IMR-90 (cell line): ENCODE results near the gene TADA2A. TPM values are rescaled to one million over a fixed set of nuclear protein-coding genes. Genes with fewer than 3 reads are reported as not detected.

ENCODE experiments used
- ATAC-seq: fragments of 200-7000 bp; cut with Tn5 transposase; 2 replicates; pipeline ENCODE4 v1.9.1; 2020; ENCODE audit warnings: low read depth, mild to moderate bottlenecking, moderate library complexity
- BruUV-seq: library from RNA; stranded (reverse); fragments of 400-500 nt; replicated peaks from 2 replicates; lab custom pipeline; 2021; lab: Mats Ljungman, UMichigan
- CTCF ChIA-PET: fragments of 300-600 bp; formaldehyde crosslinking; extraction: SDS; loops from one replicate; lab custom pipeline; 2021; ENCODE audit warnings: antibody characterized with exemption; lab: Yijun Ruan, JAX
- POLR2A ChIA-PET: fragments of 300-600 bp; sonication (Branson Sonifier 250); formaldehyde crosslinking; loops from one replicate; lab custom pipeline; 2022; ENCODE audit warnings: antibody characterized with exemption; ENCODE audit not compliant: unreplicated experiment; lab: Charles Lee
- DNase-seq: peaks from one replicate; pipeline ENCODE4 v3.0.0; 2013
- H2AFZ ChIP-seq: replicated peaks from 2 replicates; pipeline ENCODE3; 2013; ENCODE audit warnings: low read length, mild to moderate bottlenecking; ENCODE audit not compliant: poor library complexity
- H2AK5ac ChIP-seq: 2 replicates; pipeline ENCODE4 v1.6.1; 2013; ENCODE audit warnings: low read depth, low read length, inconsistent platforms
- H2AK9ac ChIP-seq: replicated peaks from 2 replicates; pipeline ENCODE3; 2013; ENCODE audit warnings: mild to moderate bottlenecking, low read depth, low read length, moderate library complexity; ENCODE audit not compliant: poor library complexity
- H2BK120ac ChIP-seq: 2 replicates; pipeline ENCODE4 v1.6.1; 2013; ENCODE audit warnings: low read depth, low read length, inconsistent platforms
- H2BK15ac ChIP-seq: 3 replicates; pipeline ENCODE4 v1.6.1; 2013; ENCODE audit warnings: low read depth, low read length, inconsistent platforms
- H2BK20ac ChIP-seq: 2 replicates; pipeline ENCODE4 v1.6.1; 2013; ENCODE audit warnings: low read depth, mild to moderate bottlenecking, inconsistent platforms, low read length, moderate library complexity
- H2BK5ac ChIP-seq: 2 replicates; pipeline ENCODE4 v1.6.1; 2013; ENCODE audit warnings: mild to moderate bottlenecking, low read depth, low read length, inconsistent platforms; ENCODE audit not compliant: poor library complexity, severe bottlenecking
- H3K14ac ChIP-seq: replicated peaks from 2 replicates; pipeline ENCODE4 v1.6.1; 2013; ENCODE audit warnings: low read depth, low read length, inconsistent platforms
- H3K18ac ChIP-seq: 2 replicates; pipeline ENCODE4 v1.6.1; 2013; ENCODE audit warnings: low read depth, low read length, control low read depth
- H3K23ac ChIP-seq: 2 replicates; pipeline ENCODE4 v1.6.1; 2013; ENCODE audit warnings: low read depth, low read length, inconsistent platforms
- H3K27ac ChIP-seq: 2 replicates; pipeline ENCODE4 v1.5.1; 2013; ENCODE audit warnings: mild to moderate bottlenecking, control low read depth, low read length; ENCODE audit not compliant: insufficient read depth
- H3K27me3 ChIP-seq: 2 replicates; pipeline ENCODE4 v1.6.1; 2013; ENCODE audit warnings: low read length; ENCODE audit not compliant: control insufficient read depth, insufficient read depth
- H3K36me3 ChIP-seq: 2 replicates; pipeline ENCODE4 v1.6.1; 2013; ENCODE audit warnings: low read length, mixed read lengths; ENCODE audit not compliant: control insufficient read depth, insufficient read depth
- H3K4ac ChIP-seq: 2 replicates; pipeline ENCODE4 v1.6.1; 2013; ENCODE audit warnings: low read depth, low read length, inconsistent platforms
- H3K4me1 ChIP-seq: 2 replicates; pipeline ENCODE4 v1.6.1; 2013; ENCODE audit warnings: low read length, mixed read lengths; ENCODE audit not compliant: control insufficient read depth, insufficient read depth
- H3K4me2 ChIP-seq: 2 replicates; pipeline ENCODE4 v1.6.1; 2013; ENCODE audit warnings: low read depth, mild to moderate bottlenecking, control low read depth, low read length, moderate library complexity
- H3K4me3 ChIP-seq: 2 replicates; pipeline ENCODE4 v1.5.1; 2013; ENCODE audit warnings: low read depth, mild to moderate bottlenecking, control low read depth, low read length, moderate library complexity; ENCODE audit not compliant: insufficient read depth
- H3K56ac ChIP-seq: 2 replicates; pipeline ENCODE4 v1.6.1; 2013; ENCODE audit warnings: low read length, inconsistent platforms; ENCODE audit not compliant: insufficient read depth; ENCODE audit errors: extremely low read depth
- H3K79me1 ChIP-seq, 2 experiments: 2 replicates each; pipeline ENCODE4 v1.6.1; 2013; ENCODE audit warnings: low read length in 2 of 2, inconsistent platforms in 1 of 2, low read depth in 1 of 2
- H3K9ac ChIP-seq: 2 replicates; pipeline ENCODE4 v1.6.1; 2013; ENCODE audit warnings: low read depth, low read length, control low read depth
- H3K9me1 ChIP-seq: 2 replicates; pipeline ENCODE4 v1.6.1; 2013; ENCODE audit warnings: low read length, inconsistent platforms; ENCODE audit not compliant: insufficient read depth
- H3K9me3 ChIP-seq: 2 replicates; pipeline ENCODE4 v1.6.1; 2013; ENCODE audit warnings: low read length; ENCODE audit not compliant: control insufficient read depth, insufficient read depth
- H4K20me1 ChIP-seq: 2 replicates; pipeline ENCODE4 v1.6.1; 2013; ENCODE audit warnings: low read length, inconsistent platforms; ENCODE audit not compliant: insufficient read depth
- H4K5ac ChIP-seq: 2 replicates; pipeline ENCODE4 v1.6.1; 2013; ENCODE audit warnings: mild to moderate bottlenecking, low read depth, low read length, control low read depth
- H4K8ac ChIP-seq, 2 experiments: 2 replicates each; pipeline ENCODE4 v1.6.1; 2013; ENCODE audit warnings: low read depth in 2 of 2, low read length in 2 of 2, control low read depth in 1 of 2, inconsistent platforms in 1 of 2
- H4K91ac ChIP-seq: 2 replicates; pipeline ENCODE4 v1.6.1; 2013; ENCODE audit warnings: low read depth, low read length, inconsistent platforms; ENCODE audit not compliant: insufficient read depth
- BHLHE40 ChIP-seq: fragments of 150-350 bp; IDR thresholded peaks from 2 replicates; pipeline ENCODE4 v1.6.1; 2016; ENCODE audit warnings: mild to moderate bottlenecking, low read depth, low read length
- CEBPB ChIP-seq: IDR thresholded peaks from 2 replicates; pipeline ENCODE4 v1.6.1; 2012; ENCODE audit warnings: low read depth, low read length, improper control_type of control experiment
- CHD1 ChIP-seq: IDR thresholded peaks from 2 replicates; pipeline ENCODE4 v1.6.1; 2012; ENCODE audit warnings: low read depth, low read length, improper control_type of control experiment
- FOS ChIP-seq: fragments of 150-350 bp; IDR thresholded peaks from 2 replicates; pipeline ENCODE4 v1.6.1; 2016; ENCODE audit warnings: low read depth, low read length
- MAFK ChIP-seq: IDR thresholded peaks from 2 replicates; pipeline ENCODE4 v1.6.1; 2012; ENCODE audit warnings: low read depth, low read length, improper control_type of control experiment
- MAZ ChIP-seq: IDR thresholded peaks from 2 replicates; pipeline ENCODE4 v1.6.1; 2012; ENCODE audit warnings: low read depth, mild to moderate bottlenecking, low read length, improper control_type of control experiment, moderate library complexity, borderline replicate concordance
- MXI1 ChIP-seq: IDR thresholded peaks from 2 replicates; pipeline ENCODE4 v1.6.1; 2012; ENCODE audit warnings: low read depth, mild to moderate bottlenecking, low read length, moderate library complexity, borderline replicate concordance
- NFE2L2 ChIP-seq: fragments of 150-350 bp; IDR thresholded peaks from 2 replicates; pipeline ENCODE4 v1.6.1; 2016; ENCODE audit warnings: low read depth, mild to moderate bottlenecking, low read length
- POLR2A ChIP-seq: IDR thresholded peaks from 2 replicates; pipeline ENCODE4 v1.6.1; 2012; ENCODE audit warnings: mild to moderate bottlenecking, low read depth, low read length
- RAD21 ChIP-seq: IDR thresholded peaks from 2 replicates; pipeline ENCODE4 v1.6.1; 2012; ENCODE audit warnings: low read length, improper control_type of control experiment
- RCOR1 ChIP-seq: IDR thresholded peaks from 2 replicates; pipeline ENCODE4 v1.6.1; 2012; ENCODE audit warnings: mild to moderate bottlenecking, low read length, improper control_type of control experiment; ENCODE audit not compliant: insufficient replicate concordance
- RFX5 ChIP-seq: IDR thresholded peaks from 2 replicates; pipeline ENCODE4 v1.8.0; 2012; ENCODE audit warnings: low read depth, mild to moderate bottlenecking, low read length, moderate library complexity
- SMC3 ChIP-seq: fragments of 150-350 bp; IDR thresholded peaks from 2 replicates; pipeline ENCODE4 v1.6.1; 2016; ENCODE audit warnings: low read depth, mild to moderate bottlenecking, antibody characterized with exemption, low read length, moderate library complexity
- WGBS, 2 experiments: methylation state at CpG; one replicate each; pipeline versions ENCODE4 v1.1.5 to v1.1.7; 2013; ENCODE audit warnings: missing lambda C conversion rate in 2 of 2; ENCODE audit not compliant: insufficient read length in 1 of 2; ENCODE audit errors: extremely low coverage in 2 of 2; 5-methylcytosine and 5-hydroxymethylcytosine counted together
- dilution Hi-C: fragments of 300-500 bp; cut with HindIII; formaldehyde crosslinking; loops from one replicate; pipeline ENCODE4 v1.14.3; 2018; ENCODE audit warnings: low sequenced_read_pairs; ENCODE audit not compliant: unreplicated experiment
- in situ Hi-C: fragments of 300-500 bp; cut with MboI; formaldehyde crosslinking; loops from 3 replicates; pipeline ENCODE4 v1.14.3; 2019; ENCODE audit warnings: low sequenced_read_pairs, inconsistent platforms, mixed read lengths
- intact Hi-C: fragments of 100-400 bp; cut with micrococcal nuclease; formaldehyde crosslinking; loops from 2 replicates; pipeline ENCODE4 v1.10.0; 2022
- polyA plus RNA-seq, 3 experiments: library from polyadenylated mRNA; depleted of rRNA; stranded (reverse); fragments of >200 nt; gene quantifications; 2 replicates each; pipeline ENCODE4 v1.2.3, GENCODE V29; 2012; ENCODE audit warnings: low replicate concordance in 1 of 3
- total RNA-seq: library from RNA; depleted of rRNA; stranded (reverse); fragments of >200 nt; gene quantifications from 2 replicates; pipeline ENCODE4 v1.2.3, GENCODE V29; 2012
- TF ChIP-seq, protein P1 (sequence below): fragments of 150-350 bp; IDR thresholded peaks from 2 replicates; pipeline ENCODE4 v1.6.1; 2017; ENCODE audit warnings: mild to moderate bottlenecking, antibody characterized with exemption, low read length, low read depth
- TF ChIP-seq, protein P2 (sequence below): fragments of 150-350 bp; IDR thresholded peaks from 2 replicates; pipeline ENCODE4 v1.6.1; 2016; ENCODE audit warnings: low read depth, mild to moderate bottlenecking, low read length, moderate library complexity, borderline replicate concordance
- TF ChIP-seq, protein P3 (sequence below): conservative IDR thresholded peaks from 2 replicates; pipeline ENCODE4 v1.5.1; 2012; ENCODE audit warnings: mild to moderate bottlenecking, low read depth, low read length, improper control_type of control experiment

TADA2A gene
- total and polyA plus RNA-seq, 2 of the 4 experiments (the other 2 are of a cell fraction) = 13.1 to 19.7 TPM

DNA sequence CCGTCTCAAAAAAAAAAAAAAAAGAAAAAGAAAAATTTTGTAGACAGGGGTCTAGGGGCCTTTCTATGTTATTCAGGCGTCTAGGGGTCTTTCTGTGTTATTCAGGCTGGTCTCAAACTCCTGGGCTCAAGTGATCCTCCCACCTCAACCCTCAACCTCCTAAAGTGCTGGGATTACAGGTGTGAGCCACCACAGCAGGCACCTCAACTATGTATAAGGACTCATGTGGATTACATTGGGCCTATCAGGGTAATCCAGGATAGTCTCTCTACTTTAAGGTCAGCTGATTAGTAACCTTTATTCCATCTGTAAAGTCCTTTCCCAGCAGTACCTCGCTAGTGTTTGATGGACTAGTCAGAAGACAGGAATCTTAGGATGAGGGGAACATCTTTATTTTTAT lies 22.4 kb downstream of the TADA2A start:
- Histone ChIP-seq H2AK9ac (no peak overlapping the region), H3K4ac (no peak overlapping the region), H4K5ac (no peak overlapping the region), H3K9ac (no peak overlapping the region), H3K36me3 (peaks cover 30% of the 10 kb centered on the region), H3K27me3 (no peaks in the 10 kb centered on the region), H3K23ac (no peak overlapping the region), H3K4me2 (no peak overlapping the region), H2BK120ac (no peak overlapping the region), H4K20me1 (no peaks in the 10 kb centered on the region), H2AK5ac (no peak overlapping the region), H3K9me3 (no peaks in the 10 kb centered on the region), H3K14ac (peak overlapping the region; percentile 37; the same call in 1 of the 2 replicates), H3K27ac (no peak overlapping the region), H3K4me1 (no peaks in the 10 kb centered on the region; the same call in 1 of the 2 replicates), H3K9me1 (no peaks in the 10 kb centered on the region; the same call in 1 of the 2 replicates), H2AFZ (no peak overlapping the region), H2BK15ac (no peak overlapping the region), H3K79me1 (peaks cover 10 to 39% of the 10 kb centered on the region in 2 experiments), H2BK5ac (no peak overlapping the region), H2BK20ac (no peak overlapping the region), H4K91ac (no peak overlapping the region), H3K18ac (no peak overlapping the region), H3K56ac (no peak overlapping the region), H3K4me3 (no peak overlapping the region), H4K8ac (no peak overlapping the region)
- ATAC-seq (0 out of 2 replicates have a peak, but pooled peaks have one; percentile 11), DNase-seq (no peak)
- dilution Hi-C loops (no loop called here), in situ Hi-C loops (no loop called here), intact Hi-C loops (no loop called here)
- no TSS peak for BruUV-seq
- ChIA-PET POLR2A (no interaction called here), CTCF (no interaction called here)
- TF ChIP-seq RFX5 (no peak), MAFK (no peak), NFE2L2 (no peak), BHLHE40 (no peak), MAZ (no peak), CEBPB (no peak), RAD21 (no peak), CHD1 (no peak), RCOR1 (no peak), POLR2A (no peak), SMC3 (no peak), FOS (no peak), MXI1 (no peak)
- TF ChIP-seq, protein P1, sequence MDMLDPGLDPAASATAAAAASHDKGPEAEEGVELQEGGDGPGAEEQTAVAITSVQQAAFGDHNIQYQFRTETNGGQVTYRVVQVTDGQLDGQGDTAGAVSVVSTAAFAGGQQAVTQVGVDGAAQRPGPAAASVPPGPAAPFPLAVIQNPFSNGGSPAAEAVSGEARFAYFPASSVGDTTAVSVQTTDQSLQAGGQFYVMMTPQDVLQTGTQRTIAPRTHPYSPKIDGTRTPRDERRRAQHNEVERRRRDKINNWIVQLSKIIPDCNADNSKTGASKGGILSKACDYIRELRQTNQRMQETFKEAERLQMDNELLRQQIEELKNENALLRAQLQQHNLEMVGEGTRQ = no peak
- TF ChIP-seq, protein P2, sequence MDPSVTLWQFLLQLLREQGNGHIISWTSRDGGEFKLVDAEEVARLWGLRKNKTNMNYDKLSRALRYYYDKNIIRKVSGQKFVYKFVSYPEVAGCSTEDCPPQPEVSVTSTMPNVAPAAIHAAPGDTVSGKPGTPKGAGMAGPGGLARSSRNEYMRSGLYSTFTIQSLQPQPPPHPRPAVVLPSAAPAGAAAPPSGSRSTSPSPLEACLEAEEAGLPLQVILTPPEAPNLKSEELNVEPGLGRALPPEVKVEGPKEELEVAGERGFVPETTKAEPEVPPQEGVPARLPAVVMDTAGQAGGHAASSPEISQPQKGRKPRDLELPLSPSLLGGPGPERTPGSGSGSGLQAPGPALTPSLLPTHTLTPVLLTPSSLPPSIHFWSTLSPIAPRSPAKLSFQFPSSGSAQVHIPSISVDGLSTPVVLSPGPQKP = no peak
- TF ChIP-seq, protein P3, sequence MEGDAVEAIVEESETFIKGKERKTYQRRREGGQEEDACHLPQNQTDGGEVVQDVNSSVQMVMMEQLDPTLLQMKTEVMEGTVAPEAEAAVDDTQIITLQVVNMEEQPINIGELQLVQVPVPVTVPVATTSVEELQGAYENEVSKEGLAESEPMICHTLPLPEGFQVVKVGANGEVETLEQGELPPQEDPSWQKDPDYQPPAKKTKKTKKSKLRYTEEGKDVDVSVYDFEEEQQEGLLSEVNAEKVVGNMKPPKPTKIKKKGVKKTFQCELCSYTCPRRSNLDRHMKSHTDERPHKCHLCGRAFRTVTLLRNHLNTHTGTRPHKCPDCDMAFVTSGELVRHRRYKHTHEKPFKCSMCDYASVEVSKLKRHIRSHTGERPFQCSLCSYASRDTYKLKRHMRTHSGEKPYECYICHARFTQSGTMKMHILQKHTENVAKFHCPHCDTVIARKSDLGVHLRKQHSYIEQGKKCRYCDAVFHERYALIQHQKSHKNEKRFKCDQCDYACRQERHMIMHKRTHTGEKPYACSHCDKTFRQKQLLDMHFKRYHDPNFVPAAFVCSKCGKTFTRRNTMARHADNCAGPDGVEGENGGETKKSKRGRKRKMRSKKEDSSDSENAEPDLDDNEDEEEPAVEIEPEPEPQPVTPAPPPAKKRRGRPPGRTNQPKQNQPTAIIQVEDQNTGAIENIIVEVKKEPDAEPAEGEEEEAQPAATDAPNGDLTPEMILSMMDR = no peak
- no CpG with 5 or more reads among the region's 3 CpGs for WGBS, 2 experiments
